K562 (cell line): ENCODE results near the gene CCDC71L. TPM values are rescaled to one million over a fixed set of nuclear protein-coding genes. Genes with fewer than 3 reads are reported as not detected.

ENCODE experiments used
- CBFB ChIP-seq: sonication (generic); formaldehyde crosslinking; IDR thresholded peaks from 2 replicates; pipeline ENCODE4 v1.4.0; 2020; ENCODE audit warnings: mild to moderate bottlenecking, missing genetic modification reagents
- HDGF ChIP-seq: fragments of 450-650 bp; IDR thresholded peaks from 2 replicates; pipeline ENCODE4 v1.6.1; 2016
- KLF1 ChIP-seq: fragments of 450-650 bp; IDR thresholded peaks from 2 replicates; pipeline ENCODE4 v1.6.1; 2016; ENCODE audit warnings: missing genetic modification characterization, missing compliant biosample characterization
- KLF10 ChIP-seq: fragments of 250-450 bp; sonication (Bioruptor Pico); IDR thresholded peaks from 2 replicates; pipeline ENCODE4 v1.6.1; 2021; ENCODE audit warnings: matching md5 sums
- MTA1 ChIP-seq: fragments of 450-650 bp; IDR thresholded peaks from 2 replicates; pipeline ENCODE4 v1.6.1; 2017; ENCODE audit warnings: borderline replicate concordance
- PHF8 ChIP-seq: fragments of 200-600 bp; sonication (generic); IDR thresholded peaks from 2 replicates; pipeline ENCODE4 v1.6.1; 2012; ENCODE audit warnings: mixed run types, mild to moderate bottlenecking, inconsistent platforms, low read length, moderate library complexity, borderline replicate concordance
- POLR3G ChIP-seq: IDR thresholded peaks from 2 replicates; pipeline ENCODE4 v1.6.1; 2011; ENCODE audit not compliant: insufficient read length, insufficient replicate concordance; ENCODE audit errors: extremely low read depth
- PRDM10 ChIP-seq: fragments of 450-650 bp; IDR thresholded peaks from 2 replicates; pipeline ENCODE4 v1.6.1; 2018; ENCODE audit not compliant: partially characterized antibody
- RERE ChIP-seq: sonication (generic); formaldehyde crosslinking; IDR thresholded peaks from 2 replicates; pipeline ENCODE4 v1.8.0; 2023; ENCODE audit warnings: missing genetic modification reagents, mild to moderate bottlenecking, borderline replicate concordance
- SIX5 ChIP-seq, 2 experiments: IDR thresholded peaks; 2 replicates each; pipeline ENCODE4 v1.6.1; 2011; ENCODE audit warnings: low read length in 2 of 2, borderline replicate concordance in 1 of 2, low read depth in 1 of 2, mild to moderate bottlenecking in 1 of 2, moderate library complexity in 1 of 2; ENCODE audit not compliant: insufficient read depth in 1 of 2
- ZNF143 ChIP-seq: sonication (generic); formaldehyde crosslinking; IDR thresholded peaks from 2 replicates; pipeline ENCODE4 v1.9.0; 2022; ENCODE audit warnings: mild to moderate bottlenecking, missing genetic modification reagents
- ZNF408 ChIP-seq: fragments of 250-450 bp; sonication (Bioruptor Pico); IDR thresholded peaks from 2 replicates; pipeline ENCODE4 v1.4.0; 2020; ENCODE audit warnings: low read depth, mild to moderate bottlenecking, moderate library complexity
- polyA plus RNA-seq, 8 experiments: library from polyadenylated mRNA; depleted of rRNA in 4 of 8; stranded (reverse) in 5 of 8; unstranded in 3 of 8; fragments of >200 nt; fragmentation: Nextera tagmentation in 2 of 8; fragmentation: Illumina TruSeq in 1 of 8; extraction: Ambion mirVana in 2 of 8; extraction: Trizol in 1 of 8; gene quantifications; 2 replicates each; pipeline versions ENCODE4 v1.2.1 to v1.2.3, GENCODE V29; 2011 to 2014; ENCODE audit warnings: inconsistent platforms in 1 of 8, missing spikeins in 1 of 8
- total RNA-seq, 7 experiments: library from RNA; depleted of rRNA in 6 of 7; stranded (reverse); fragments of >200 nt in 6 of 7; fragmentation: Illumina TruSeq in 2 of 7; extraction: Trizol in 2 of 7; gene quantifications; 2 replicates each; pipeline versions ENCODE4 v1.2.1 to v1.2.3, GENCODE V29; 2011 to 2021; ENCODE audit warnings: low replicate concordance in 1 of 7
- TF ChIP-seq, protein P1 (sequence below), 3 experiments: IDR thresholded peaks in 2 of 3; conservative IDR thresholded peaks in 1 of 3; 2 replicates each; pipeline ENCODE4 v1.5.1; 2011 to 2012; ENCODE audit warnings: low read length in 3 of 3, mild to moderate bottlenecking in 3 of 3, control low read depth in 2 of 3, improper control_type of control experiment in 1 of 3, inconsistent platforms in 1 of 3, low read depth in 1 of 3, mixed read lengths in 1 of 3, moderate library complexity in 1 of 3; ENCODE audit not compliant: insufficient read depth in 2 of 3
- TF ChIP-seq, protein P2 (sequence below): sonication (generic); formaldehyde crosslinking; IDR thresholded peaks from 2 replicates; pipeline ENCODE4 v1.8.1; 2022; ENCODE audit warnings: missing genetic modification reagents

The CCDC71L gene
- total and polyA plus RNA-seq, 9 of the 15 experiments (the other 6 are each of a cell fraction or from before 2014, with no cell fraction given) = 5.7 to 108 (median 25.4) TPM

- TF ChIP-seq ZNF408 = no peak
- TF ChIP-seq KLF10 (CRISPR knock-in tag) = no peak
- TF ChIP-seq POLR3G = no peak
- TF ChIP-seq, protein P1, sequence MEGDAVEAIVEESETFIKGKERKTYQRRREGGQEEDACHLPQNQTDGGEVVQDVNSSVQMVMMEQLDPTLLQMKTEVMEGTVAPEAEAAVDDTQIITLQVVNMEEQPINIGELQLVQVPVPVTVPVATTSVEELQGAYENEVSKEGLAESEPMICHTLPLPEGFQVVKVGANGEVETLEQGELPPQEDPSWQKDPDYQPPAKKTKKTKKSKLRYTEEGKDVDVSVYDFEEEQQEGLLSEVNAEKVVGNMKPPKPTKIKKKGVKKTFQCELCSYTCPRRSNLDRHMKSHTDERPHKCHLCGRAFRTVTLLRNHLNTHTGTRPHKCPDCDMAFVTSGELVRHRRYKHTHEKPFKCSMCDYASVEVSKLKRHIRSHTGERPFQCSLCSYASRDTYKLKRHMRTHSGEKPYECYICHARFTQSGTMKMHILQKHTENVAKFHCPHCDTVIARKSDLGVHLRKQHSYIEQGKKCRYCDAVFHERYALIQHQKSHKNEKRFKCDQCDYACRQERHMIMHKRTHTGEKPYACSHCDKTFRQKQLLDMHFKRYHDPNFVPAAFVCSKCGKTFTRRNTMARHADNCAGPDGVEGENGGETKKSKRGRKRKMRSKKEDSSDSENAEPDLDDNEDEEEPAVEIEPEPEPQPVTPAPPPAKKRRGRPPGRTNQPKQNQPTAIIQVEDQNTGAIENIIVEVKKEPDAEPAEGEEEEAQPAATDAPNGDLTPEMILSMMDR (IDR thresholded peaks at IDR 0.05 in 2 of 3, conservative IDR thresholded peaks at IDR 0.05 in 1 of 3; ENCODE audit: insufficient read depth in 2 of 3, low read depth in 1 of 3, low read length in 3 of 3) = no peak
- TF ChIP-seq, protein P2, sequence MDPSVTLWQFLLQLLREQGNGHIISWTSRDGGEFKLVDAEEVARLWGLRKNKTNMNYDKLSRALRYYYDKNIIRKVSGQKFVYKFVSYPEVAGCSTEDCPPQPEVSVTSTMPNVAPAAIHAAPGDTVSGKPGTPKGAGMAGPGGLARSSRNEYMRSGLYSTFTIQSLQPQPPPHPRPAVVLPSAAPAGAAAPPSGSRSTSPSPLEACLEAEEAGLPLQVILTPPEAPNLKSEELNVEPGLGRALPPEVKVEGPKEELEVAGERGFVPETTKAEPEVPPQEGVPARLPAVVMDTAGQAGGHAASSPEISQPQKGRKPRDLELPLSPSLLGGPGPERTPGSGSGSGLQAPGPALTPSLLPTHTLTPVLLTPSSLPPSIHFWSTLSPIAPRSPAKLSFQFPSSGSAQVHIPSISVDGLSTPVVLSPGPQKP = no peak
- no peak for TF ChIP-seq KLF1 (tag)
- TF ChIP-seq SIX5 (IDR thresholded peaks at IDR 0.05; ENCODE audit: borderline replicate concordance in 1 of 2, insufficient read depth in 1 of 2, low read depth in 1 of 2, low read length in 2 of 2) = no peak
- no peak for TF ChIP-seq PHF8
- no peak for TF ChIP-seq PRDM10
- TF ChIP-seq MTA1 = no peak
- no peak for TF ChIP-seq RERE
- no peak for TF ChIP-seq CBFB
- TF ChIP-seq ZNF143 (CRISPR knock-in tag) = no peak
- no peak for TF ChIP-seq HDGF
Observed at GRCh38 chr7:106639476-106640334, 21.3 kb downstream of the CCDC71L start (continued).
